ENCODE measurements around the gene CHST3.
"Not testable (repeated sequence)": the region's sequence is repeated elsewhere in the genome, so short reads cannot be mapped to it uniquely, and the experiment has no call there.

CHST3 gene

DNA sequence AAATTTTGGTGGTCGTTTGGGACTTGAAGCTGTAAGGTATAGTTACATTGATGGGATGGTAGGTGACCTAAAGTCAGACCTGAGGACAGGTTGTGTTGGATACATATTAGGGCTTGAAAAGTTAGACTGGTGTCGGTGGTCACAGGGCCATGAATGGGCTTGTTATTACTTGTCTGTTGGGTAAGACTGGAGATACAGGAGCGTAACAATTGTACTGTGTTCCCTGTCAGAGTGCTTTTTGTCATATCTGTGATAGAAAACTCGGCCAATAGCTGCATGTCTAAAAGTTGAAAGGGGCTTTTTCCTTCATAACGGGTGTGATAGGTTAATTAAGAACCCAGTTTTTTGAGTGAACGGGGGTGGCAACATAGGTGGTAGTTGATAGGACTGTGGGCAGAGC, 13.5 kb upstream of the CHST3 start:
- DNase-seq (ENCODE audit: low read depth): no peak

DNA sequence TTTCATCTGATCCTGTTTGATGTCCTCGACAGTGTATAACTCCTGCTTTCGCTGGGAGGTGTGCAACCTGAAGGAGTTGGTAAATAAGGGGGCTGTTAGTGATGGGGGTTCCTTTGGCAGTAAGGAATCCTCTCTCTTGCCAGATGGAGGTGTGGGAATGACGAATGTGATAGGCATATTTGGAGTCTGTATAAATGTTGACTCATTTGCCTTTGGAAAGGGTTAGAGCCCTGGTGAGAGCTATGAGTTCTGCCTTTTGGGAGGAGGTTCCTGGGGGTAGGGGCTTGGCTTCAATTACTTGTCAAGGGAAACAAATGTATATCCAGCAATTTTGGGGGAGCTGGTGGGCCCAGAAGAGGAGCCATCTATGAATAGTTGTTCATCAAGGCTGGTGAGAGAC, 11.4 kb upstream of the CHST3 start:
- no peak for DNase-seq (ENCODE audit: low read depth)

DNA sequence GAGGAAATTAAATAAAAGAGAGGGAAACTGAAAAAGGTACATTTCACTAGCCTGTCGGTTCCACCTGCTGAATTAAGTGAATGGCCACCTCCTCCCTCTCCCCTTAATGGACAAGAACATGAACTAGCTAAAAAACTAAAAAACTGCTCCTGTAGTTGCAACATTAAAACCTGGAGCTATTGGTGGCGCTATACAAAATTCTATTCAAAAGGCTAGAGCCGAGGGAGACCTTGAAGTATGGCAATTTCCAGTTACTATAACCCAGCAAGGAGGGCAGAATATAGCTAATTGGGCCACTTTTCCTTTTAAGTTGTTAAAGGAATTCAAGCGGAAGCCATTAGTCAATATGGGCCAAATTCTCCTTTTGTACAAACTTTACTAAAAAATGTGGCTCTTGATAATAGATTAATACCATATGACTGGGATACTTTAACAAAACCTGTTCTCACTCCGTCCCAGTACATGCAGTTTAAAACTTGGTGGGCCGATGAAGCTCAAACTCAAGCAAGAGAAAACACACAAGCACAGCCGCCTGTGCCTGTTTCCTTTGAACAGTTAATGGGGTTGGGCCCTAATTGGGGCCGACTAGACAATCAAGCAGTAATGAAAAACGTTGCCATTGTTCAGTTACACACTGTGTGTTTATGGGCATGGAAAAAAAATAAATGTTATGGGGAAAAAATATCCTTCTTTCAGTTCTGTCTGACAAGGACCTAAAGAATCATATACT, 6.5 kb upstream of the CHST3 start:
- no peak for DNase-seq (ENCODE audit: low read depth)

DNA sequence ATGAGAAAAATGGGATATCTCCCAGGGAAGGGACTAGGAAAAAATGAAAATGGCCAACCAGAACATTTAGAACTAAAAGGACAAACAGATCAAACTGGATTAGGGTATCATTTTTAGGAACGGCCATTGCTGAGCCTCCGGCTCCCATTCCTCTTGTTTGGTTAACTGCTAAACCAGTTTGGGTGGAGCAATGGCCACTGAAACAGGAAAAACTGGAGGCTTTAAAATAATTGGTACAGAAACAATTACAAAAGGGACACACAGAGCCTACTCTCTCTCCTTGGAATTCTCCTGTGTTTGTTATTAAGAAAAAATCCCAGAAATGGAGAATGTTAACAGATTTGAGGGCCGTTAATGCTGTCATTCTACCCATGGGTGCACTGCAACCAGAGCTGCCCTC, 4.7 kb upstream of the CHST3 start:
- DNase-seq (ENCODE audit: low read depth): no peak

DNA sequence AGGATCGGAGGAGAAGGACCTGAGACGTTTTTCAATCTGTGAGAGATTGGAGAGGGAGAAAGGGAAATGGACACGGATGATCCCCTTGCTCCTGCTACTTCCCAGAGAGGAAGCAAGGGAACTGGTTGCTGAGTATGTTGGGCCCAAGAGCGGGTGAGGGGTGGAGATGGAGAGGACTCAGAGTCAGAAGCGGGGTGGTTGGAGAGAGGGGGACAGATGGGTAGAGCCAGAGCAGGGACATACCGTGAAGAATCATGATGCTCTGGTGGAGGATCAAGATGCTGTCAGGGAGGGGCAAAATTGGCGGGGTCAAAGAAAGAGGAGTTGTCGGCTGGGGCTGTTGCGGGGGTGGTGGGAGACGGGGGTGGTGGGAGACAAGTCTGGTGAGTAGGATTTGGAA, 2.4 kb upstream of the CHST3 start:
- no peak for DNase-seq (ENCODE audit: low read depth)

DNA sequence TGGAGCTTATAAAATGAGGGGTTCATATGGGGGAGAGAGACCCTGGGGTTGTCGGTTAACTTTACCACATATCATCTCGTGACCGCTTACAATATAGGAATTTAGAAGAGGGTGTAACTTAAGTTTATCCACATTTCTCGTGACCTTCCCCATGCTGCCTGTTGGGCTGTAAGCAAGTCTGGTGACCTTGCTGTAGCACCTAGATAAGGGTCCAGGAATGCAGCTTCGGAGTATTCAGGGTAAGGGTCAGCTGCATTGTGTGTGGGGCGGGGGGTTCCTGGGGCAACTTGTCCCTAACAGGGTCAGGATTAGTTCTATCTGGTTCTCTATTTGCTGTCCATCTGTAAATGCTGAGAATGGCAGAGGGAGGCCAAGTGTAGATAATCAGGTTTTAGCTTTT, 1.3 kb upstream of the CHST3 start:
- no peak for DNase-seq (ENCODE audit: low read depth)

DNA sequence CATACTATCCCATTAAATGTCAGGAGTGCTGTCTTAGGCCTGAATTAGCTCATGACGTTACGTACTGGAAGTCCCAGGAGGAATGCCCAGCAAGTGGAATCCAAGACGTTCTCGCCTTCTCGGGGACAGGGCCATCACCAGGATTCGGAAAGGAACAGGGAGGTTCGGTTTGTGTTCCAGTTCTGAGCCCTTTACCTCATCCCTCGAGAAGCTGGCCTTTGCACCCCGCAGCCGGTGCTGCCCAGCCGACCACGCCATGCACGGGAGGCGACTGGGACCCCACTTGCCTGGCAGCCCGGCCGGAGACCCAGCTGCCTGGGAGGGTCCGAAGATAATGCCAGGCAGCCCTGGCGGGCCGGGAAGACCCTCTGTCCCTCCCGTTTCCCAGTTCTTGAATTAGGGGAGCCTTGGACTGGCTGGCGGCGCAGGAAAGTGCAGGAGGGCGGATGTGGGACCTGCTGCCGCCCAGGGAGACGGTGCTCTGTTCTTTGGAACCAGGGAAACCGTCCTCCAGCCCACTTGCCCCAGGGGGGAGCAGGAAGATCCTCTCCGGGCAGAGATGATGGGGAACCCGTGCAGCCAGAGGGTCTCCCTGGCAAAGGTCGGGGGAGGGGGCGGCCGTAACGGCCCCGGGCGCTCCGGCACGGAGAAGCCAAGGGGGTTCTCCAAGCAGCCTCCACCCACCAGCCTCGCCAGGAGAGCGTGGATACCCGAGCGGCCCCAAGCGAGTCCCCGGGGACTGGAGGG, 671 bp upstream of the CHST3 start:
- no peak for DNase-seq (ENCODE audit: low read depth)

DNA sequence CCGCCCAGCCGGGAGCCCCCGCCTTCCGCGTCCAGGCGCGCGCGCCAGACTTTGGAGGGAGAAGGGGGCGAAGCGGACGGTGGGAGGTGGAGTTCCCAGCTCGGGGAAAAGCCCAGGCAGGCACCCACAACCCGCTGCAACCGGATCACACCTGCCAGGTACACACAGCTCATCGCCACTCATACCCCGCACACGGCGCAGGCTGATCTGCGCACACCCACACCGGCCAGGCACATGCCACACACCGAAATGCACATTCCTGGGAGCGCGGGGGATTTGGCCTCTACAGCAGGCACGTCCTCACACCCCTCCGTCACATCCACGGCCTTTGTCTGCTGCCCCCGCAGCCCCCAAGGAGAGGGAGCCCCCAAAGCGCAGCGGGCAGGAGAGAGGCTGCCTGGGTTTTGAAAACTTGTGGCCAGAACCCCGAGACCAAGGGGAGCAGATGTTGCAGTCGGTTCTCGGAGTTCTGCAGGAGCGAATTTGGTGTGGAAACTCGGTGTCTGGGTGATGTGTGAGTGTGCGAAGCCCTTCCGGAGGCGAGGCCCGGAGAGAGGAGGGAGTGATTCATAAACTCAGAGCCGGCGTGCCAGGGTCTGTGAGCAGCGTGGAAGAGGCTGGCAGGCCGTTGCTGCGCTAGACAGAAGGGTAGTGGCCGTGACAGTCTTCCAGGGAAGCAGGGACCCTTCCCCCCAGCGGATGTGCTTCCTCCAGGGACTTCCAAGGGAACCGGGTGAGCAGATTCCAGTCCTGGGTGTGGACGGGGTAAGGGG, 734 bp downstream of the CHST3 start:
- no peak for DNase-seq (ENCODE audit: low read depth)

DNA sequence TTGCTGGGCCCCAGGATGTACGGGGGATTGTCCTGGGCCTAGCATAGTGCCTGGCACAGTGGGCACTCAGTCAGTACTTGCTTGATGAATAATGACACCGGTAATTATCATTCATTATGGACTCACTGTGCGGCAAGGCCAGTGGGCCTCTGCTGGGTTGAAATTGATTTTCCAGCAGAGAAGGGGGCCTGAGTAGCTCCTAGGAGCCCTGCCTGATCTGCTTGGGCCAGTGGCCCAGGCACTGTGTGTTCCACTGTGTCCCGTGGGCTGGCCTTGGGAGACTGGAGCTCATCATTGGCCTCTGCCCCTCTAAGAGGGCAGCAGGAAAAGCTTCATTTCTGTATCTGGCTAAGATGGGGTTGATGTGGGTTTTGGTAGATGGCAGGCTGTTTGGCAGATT, 1.4 kb downstream of the CHST3 start:
- no peak for DNase-seq (ENCODE audit: low read depth)

DNA sequence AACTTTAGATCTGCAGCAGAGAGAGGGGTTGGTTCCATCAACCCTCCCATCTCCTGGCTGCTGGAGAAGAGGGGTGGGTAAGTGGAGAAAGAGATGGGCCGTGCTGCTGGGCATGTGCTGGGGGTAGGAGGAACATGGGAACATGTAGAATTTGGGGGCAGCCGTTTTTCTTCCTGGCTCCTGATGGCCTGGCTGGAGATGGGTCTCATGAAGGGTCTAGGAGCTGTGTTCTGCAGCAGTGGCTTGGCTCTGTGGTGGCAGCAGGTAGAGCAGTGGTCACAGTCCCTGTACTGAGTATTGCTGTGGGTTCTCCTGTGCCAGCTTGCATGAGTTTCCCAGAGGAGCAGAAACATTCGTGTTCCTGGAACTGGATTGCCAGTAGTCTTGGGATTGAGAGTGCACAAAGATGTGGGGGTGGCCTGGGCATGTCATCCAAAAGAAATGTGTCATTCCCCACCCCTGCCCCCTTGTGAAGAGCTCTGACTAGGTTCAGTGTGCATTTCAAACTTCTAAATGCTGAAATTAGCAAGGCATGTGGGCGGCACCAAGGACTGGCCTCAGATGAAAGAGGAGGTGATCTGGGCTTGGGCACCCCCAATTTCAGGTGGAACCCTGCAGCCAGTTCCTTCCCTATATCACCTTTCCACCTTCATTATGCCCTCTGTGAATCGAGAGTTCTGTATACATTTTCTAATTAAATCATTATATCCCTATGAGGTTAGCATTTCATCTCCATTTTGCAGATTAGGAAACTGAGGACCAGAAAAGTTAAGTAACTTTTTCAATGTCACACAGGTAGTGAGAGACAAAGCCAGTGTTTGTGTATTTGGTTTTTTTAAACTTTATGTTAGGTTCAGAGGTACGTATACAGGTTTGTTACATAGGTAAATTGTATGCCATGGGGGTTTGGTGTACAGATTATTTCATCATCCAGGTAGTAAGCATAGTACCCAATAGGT, 2.1 kb downstream of the CHST3 start:
- no peak for DNase-seq (ENCODE audit: low read depth)

DNA sequence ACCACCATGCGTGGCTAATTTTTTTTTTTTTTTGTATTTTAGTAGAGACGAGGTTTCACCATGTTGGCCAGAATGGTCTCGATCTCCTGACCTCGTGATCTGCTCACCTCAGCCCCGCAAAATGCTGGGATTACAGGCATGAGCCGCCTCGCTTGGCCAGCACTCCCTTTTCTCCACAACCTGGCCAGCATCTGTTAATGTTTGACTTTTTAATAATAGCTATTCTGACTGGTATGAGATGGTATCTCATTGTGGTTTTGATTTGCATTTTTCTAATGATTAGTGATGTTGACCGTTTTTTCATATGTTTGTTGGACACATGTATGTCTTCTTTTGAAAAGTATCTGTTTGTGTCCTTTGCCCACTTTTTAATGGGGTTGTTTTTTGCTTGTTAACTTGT, 3.8 kb downstream of the CHST3 start:
- not testable (repeated sequence) for DNase-seq (ENCODE audit: low read depth)

DNA sequence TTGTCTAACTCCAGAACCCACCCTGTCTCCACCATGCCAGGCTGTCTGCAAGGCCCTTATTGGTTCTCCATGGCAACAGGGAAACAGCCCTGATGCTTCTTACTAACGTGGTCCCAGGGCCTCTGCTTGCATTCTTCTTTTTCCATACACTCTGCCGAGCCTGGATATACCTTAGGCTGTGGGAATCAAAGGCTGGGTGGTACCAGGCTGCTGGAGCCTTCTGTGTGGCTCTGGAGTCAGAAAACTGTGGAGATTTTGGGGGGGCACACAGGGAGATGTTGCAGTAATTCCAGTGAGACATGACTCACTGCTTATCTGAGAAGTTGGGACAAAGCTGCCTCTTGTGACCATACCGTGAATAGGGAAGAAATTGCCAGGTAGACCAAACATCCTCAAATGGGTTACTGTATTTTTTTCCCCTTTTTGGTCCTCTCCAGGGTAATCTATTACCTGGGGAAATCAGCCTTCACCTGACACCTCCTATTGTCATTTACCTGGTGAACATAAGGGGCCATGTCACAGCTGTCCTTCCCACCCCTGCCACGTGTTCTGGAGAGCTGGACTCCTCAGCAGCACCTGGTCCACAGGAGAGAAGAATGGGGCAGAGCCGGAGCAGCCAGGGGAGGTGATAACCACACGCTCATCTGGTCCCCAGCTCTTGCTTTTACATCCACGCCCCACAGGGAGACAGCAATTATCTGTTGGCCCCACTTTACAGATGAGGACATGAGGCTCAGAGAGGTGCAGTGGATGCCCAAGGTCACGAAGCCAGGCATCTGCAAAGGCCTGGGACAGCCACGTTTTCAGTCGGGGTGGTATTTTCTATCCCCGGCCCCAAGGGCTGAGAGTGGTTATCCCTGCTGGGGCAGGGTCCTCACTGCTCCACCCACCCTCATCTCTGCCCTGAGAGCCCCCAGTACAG, 4.6 kb downstream of the CHST3 start:
- DNase-seq (ENCODE audit: low read depth): no peak

DNA sequence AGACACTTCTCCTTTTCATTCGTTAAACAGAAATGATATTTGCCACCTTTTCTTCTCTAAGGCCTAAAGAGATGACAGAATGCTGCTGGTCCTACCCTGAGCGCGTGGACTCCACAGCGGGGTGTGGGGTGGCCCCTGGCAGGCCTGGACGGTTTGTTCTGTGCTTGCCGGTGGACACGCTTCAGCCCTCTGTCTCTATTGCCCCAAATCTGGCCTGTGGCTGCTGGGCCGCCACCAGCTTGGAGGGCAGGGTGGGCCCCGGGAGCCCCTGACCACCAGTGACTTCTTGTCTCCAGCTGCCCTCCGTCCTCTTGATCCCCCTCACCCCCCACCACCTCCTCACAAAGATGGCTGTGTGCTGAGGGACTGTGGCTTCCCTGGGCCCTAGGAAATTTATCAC, 5.7 kb downstream of the CHST3 start:
- DNase-seq (ENCODE audit: low read depth): no peak

DNA sequence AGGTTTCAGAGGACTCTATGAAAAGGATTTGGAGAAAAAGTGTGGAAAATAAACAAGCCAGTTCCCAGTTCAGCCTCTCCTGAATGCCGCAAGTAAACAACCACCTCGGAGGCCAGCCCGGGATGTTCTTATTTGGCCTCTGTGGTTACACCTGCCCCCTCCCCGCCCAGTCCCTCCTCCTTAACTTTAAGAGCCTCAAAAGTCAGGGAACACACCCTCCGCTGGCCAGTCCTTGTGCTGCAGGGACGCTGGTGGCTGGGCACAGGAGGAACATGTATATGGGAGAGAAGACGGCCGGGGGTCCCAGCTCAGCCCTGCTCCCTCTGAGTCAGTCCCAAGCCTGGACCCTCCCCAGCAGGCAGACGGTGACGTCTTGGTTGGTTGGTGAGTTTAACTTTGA, 6.1 kb downstream of the CHST3 start:
- DNase-seq (ENCODE audit: low read depth): no peak

DNA sequence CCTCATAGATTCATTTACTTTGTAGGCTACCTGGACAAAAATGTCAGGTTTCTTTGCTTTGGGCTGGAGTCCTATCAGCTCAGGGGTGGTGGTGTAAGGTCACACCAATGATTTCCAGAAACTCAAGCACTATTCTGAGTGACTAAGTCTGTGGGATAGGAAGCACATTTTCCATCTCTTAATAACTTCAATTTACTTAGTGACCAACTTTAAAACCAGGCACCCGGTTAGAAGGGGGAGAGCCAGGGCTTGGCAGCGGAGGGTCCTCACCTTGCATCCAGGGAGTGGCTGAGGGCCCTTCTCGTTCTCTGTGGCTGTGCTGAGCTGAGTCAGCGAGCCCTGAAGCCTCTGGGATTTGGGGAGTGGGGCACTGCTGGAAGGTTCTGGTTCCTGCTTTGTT, 6.7 kb downstream of the CHST3 start:
- no peak for DNase-seq (ENCODE audit: low read depth)

DNA sequence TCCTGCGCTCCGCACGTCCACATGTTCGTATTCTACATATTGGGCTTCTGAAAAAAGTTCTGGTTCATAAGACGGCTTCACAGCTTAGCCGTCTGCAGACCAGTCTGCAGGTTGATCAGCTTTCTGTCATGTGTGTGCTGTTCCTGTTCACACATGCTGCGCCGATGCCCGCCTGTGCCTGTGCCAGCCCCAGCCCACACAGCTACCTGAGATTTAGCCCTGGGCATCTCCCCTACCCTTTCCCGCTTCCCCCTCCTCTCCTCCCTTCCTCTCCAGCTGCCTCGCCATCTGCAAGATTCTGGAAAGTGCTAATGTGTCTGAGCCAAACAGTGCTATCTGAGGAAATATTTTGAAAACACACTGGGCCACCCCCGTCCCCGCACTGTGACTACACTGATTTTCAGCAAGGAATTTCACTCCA, 7.1 kb downstream of the CHST3 start:
- DNase-seq (ENCODE audit: low read depth): no peak

DNA sequence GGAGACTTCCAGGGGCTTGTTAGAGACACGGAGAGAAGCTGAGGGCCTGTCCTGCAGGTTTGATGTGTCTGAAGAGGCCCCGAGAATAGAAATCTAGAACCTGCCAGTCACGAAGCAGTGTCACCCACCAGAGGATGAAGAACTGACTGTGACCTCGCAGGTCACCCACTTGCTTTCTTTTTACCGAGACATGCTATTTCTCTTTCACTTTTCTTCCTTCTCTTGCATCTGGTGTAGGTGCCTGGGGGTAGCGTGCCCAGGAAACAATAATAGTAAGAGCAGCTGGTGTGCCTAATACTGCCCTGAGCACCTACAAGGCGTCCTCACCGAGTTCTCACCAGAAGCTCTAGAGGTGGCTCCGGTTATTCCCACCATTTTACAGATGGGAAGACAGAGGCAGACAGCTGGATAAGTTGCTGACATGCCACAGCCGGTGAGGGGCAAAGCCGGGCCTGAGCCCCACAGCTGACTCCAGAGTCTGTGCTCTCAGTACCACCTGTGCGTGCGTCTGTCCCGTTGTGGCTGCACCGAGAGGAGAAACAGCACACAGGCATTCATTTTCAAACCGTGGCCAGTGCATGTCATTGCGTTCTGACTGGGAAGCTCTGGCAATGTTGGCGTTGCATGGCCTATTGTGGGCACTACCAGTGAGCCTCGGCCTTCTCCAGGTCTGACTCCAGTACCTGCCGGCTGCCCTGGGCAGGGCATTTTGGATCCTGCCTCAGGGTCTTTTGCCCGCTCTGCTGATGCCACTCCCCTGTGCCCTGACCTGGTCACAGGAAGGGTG, 7.8 kb downstream of the CHST3 start:
- DNase-seq (ENCODE audit: low read depth): no peak

DNA sequence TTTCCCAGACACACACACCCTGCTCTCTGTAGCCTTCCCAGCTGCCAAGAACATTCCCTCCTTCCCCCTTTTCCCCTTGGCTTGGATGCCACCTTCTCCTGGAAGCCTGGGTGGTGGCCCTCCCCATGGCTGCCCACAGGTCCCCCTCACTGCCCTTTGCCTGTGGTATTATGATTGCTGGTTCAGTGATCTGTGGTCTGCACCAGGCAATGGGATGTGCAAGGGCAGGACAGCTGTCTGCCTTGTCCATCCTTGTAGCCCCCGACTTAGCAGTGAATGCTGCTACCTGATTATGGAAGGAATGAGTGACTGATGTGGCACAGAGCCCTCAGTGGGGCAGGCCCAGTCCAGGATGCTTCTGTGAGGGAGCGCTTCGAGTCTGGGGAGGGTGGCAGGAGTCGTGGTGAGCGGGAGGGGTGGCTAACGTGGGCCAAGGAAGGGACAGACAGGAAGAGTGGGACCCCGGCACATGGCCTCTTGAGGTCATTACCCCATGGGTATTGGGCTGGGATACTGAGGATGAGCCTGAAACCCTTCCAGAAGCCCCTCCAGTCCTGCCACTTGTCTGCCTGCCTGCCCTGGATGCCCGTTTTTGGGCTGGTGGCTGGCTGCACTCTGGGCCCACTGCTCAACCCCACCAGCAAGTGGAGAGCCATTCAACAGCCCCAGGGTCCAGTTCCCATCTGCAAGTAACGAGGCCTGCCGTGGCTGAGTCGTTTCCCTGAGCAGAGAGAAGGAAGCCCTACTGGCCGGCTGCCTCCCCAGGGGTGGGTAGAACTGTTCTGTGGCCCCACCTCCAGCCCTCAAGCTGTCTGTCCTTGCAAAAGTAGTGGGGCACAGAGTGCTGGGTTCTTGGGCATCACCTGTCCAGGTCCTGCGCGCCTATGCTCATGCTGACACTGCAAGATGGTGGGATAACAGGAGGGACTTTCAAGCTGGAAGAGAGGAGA, 8.8 kb downstream of the CHST3 start:
- DNase-seq (ENCODE audit: low read depth): no peak

Data from T-helper 22 cell (primary cell).